B cell (primary cell): Measurements from ENCODE around the gene GLDN. TPM values are rescaled to one million over a fixed set of nuclear protein-coding genes. Genes with fewer than 3 reads are reported as not detected.

Experiments
- ATAC-seq: fragments of 200-7000 bp; cut with Tn5 transposase; one replicate; pipeline ENCODE4 v1.10.0; 2021; ENCODE audit warnings: low read depth, mild to moderate bottlenecking, moderate number of reproducible peaks, moderate library complexity
- CTCF ChIA-PET: fragments of 350-600 bp; sonication (Branson Sonifier 250); formaldehyde crosslinking; loops from one replicate; lab custom pipeline; 2021; ENCODE audit warnings: antibody characterized with exemption, inconsistent platforms; lab: Charles Lee
- POLR2A ChIA-PET: fragments of 350-600 bp; sonication (Branson Sonifier 250); formaldehyde crosslinking; loops from one replicate; lab custom pipeline; 2021; ENCODE audit warnings: antibody characterized with exemption; lab: Charles Lee
- DNase-seq: peaks from one replicate; pipeline ENCODE4 v3.0.0; 2013
- H2AFZ ChIP-seq: 2 replicates; pipeline ENCODE4 v1.6.1; 2012; ENCODE audit warnings: mild to moderate bottlenecking, low read depth, low read length; ENCODE audit not compliant: insufficient read depth, poor library complexity, severe bottlenecking
- H3K27ac ChIP-seq, 2 donors: 1 replicate in 1 of 2; 2 replicates in 1 of 2; pipeline ENCODE4 v1.5.1; 2012 to 2013; ENCODE audit warnings: low read length in 2 of 2, mild to moderate bottlenecking in 2 of 2, moderate library complexity in 1 of 2
- H3K27me3 ChIP-seq, 4 experiments: fragments of 200-600 bp in 1 of 4; sonication (generic) in 1 of 4; replicated peaks in 1 of 4; 1 replicate in 2 of 4; 2 replicates in 2 of 4; pipeline versions ENCODE4 v1.6.1 to v1.7.0; 2013 to 2016; ENCODE audit warnings: low read length in 3 of 4, mild to moderate bottlenecking in 2 of 4, mixed read lengths in 1 of 4, moderate library complexity in 1 of 4; ENCODE audit not compliant: insufficient read depth in 4 of 4, control insufficient read depth in 3 of 4; ENCODE audit errors: control extremely low read depth in 1 of 4
- H3K36me3 ChIP-seq, 2 experiments: replicated peaks in 1 of 2; 1 replicate in 1 of 2; 2 replicates in 1 of 2; pipeline versions ENCODE4 v1.6.1 to v1.7.1; 2013; ENCODE audit warnings: low read length in 1 of 2; ENCODE audit not compliant: insufficient read depth in 2 of 2, control insufficient read depth in 1 of 2; ENCODE audit errors: control extremely low read depth in 1 of 2, extremely low read depth in 1 of 2
- H3K4me1 ChIP-seq, 2 donors: fragments of 200-600 bp in 1 of 2; sonication (generic) in 1 of 2; 1 replicate in 1 of 2; 2 replicates in 1 of 2; pipeline versions ENCODE4 v1.5.1 to v1.6.1; 2013 to 2017; ENCODE audit warnings: low read length in 2 of 2; ENCODE audit not compliant: control insufficient read depth in 2 of 2, insufficient read depth in 2 of 2
- H3K4me2 ChIP-seq: replicated peaks from 2 replicates; pipeline ENCODE3; 2012; ENCODE audit warnings: mild to moderate bottlenecking, low read depth, low read length; ENCODE audit not compliant: poor library complexity, severe bottlenecking
- H3K4me3 ChIP-seq, 5 experiments: fragments of 200-600 bp in 1 of 5; sonication (generic) in 1 of 5; 1 replicate in 3 of 5; 2 replicates in 2 of 5; pipeline versions ENCODE4 v1.5.1 to v1.7.0; 2011 to 2016; ENCODE audit warnings: low read length in 4 of 5, mild to moderate bottlenecking in 4 of 5, low read depth in 2 of 5, control low read depth in 1 of 5, moderate library complexity in 1 of 5; ENCODE audit not compliant: insufficient read depth in 1 of 5; ENCODE audit errors: control extremely low read depth in 1 of 5, extremely low read depth in 1 of 5
- H3K79me2 ChIP-seq: fragments of 200-600 bp; sonication (generic); one replicate; pipeline ENCODE4 v1.6.0; 2016; ENCODE audit warnings: low read length; ENCODE audit not compliant: control insufficient read depth, insufficient read depth
- H3K9ac ChIP-seq: fragments of 200-600 bp; sonication (generic); 2 replicates; pipeline ENCODE4 v1.6.1; 2017; ENCODE audit warnings: mild to moderate bottlenecking, low read length, moderate library complexity
- H3K9me3 ChIP-seq, 3 donors: one replicate each; pipeline versions ENCODE4 v1.6.1 to v1.7.1; 2013; ENCODE audit warnings: low read length in 2 of 3; ENCODE audit not compliant: control insufficient read depth in 2 of 3, insufficient read depth in 1 of 3; ENCODE audit errors: control extremely low read depth in 1 of 3
- H4K20me1 ChIP-seq: 2 replicates; pipeline ENCODE4 v1.6.0; 2012; ENCODE audit warnings: mild to moderate bottlenecking, low read length; ENCODE audit not compliant: insufficient read depth, control insufficient read depth, poor library complexity, severe bottlenecking
- H3K27ac Mint-ChIP-seq: one replicate; pipeline ENCODE4 v1.8.0; 2021; ENCODE audit warnings: mixed read lengths
- H3K27me3 Mint-ChIP-seq: one replicate; pipeline ENCODE4 v1.8.0; 2021; ENCODE audit warnings: mixed read lengths
- H3K4me1 Mint-ChIP-seq: one replicate; pipeline ENCODE4 v1.8.0; 2021; ENCODE audit warnings: mixed read lengths
- H3K4me3 Mint-ChIP-seq: one replicate; pipeline ENCODE4 v1.8.0; 2021; ENCODE audit warnings: mixed read lengths
- H3K9me3 Mint-ChIP-seq: one replicate; pipeline ENCODE4 v1.8.0; 2022; ENCODE audit warnings: mixed read lengths; ENCODE audit not compliant: insufficient read depth
- EZH2 ChIP-seq: IDR thresholded peaks from 2 replicates; pipeline ENCODE4 v1.6.1; 2012; ENCODE audit warnings: borderline replicate concordance, low read depth, mild to moderate bottlenecking, moderate library complexity, low read length; ENCODE audit not compliant: insufficient read depth, poor library complexity, severe bottlenecking
- WGBS: methylation state at CpG from one replicate; pipeline ENCODE4 v1.1.5; 2013; ENCODE audit warnings: missing lambda C conversion rate; ENCODE audit not compliant: insufficient coverage; 5-methylcytosine and 5-hydroxymethylcytosine counted together
- intact Hi-C: fragments of 100-400 bp; cut with micrococcal nuclease; formaldehyde crosslinking; loops from one replicate; pipeline ENCODE4 v1.10.0; 2022
- polyA plus RNA-seq: library from polyadenylated mRNA; depleted of rRNA; stranded (reverse); fragments of >200 nt; gene quantifications from 2 replicates; pipeline ENCODE4 v1.2.3, GENCODE V29; 2012
- total RNA-seq, 2 donors: library from RNA; stranded (reverse); fragments of 120-200 nt in 1 of 2; gene quantifications; 1 replicate in 1 of 2; 2 replicates in 1 of 2; pipeline versions ENCODE4 v1.2.3 to v1.2.4, GENCODE V29; 2013 to 2022
- TF ChIP-seq, protein P1 (sequence below): fragments of 200-600 bp; IDR thresholded peaks from one replicate; pipeline ENCODE4 v1.8.0; 2022; ENCODE audit warnings: antibody characterized with exemption, mild to moderate bottlenecking

GLDN gene
- total and polyA plus RNA-seq, 2 donors (not counting 1 experiment from before 2014, with no cell fraction given): not detected

- H3K4me1 Mint-ChIP-seq: no peaks in the 10 kb centered on the region
- ChIA-PET CTCF (no interaction called here), POLR2A (no interaction called here)
- no peak overlapping the region for H3K4me3 Mint-ChIP-seq
- no peaks in the 10 kb centered on the region for H4K20me1 ChIP-seq
- 100% methylated on average over 1 of the region's 1 CpG for WGBS
- no peak overlapping the region for H2AFZ ChIP-seq
- H3K79me2 ChIP-seq: no peaks in the 10 kb centered on the region
- no peaks in the 10 kb centered on the region for H3K27me3 ChIP-seq
- no peaks in the 10 kb centered on the region for H3K4me1 ChIP-seq
- no peak overlapping the region for H3K4me2 ChIP-seq
- no peak overlapping the region for H3K27ac Mint-ChIP-seq
- ATAC-seq: no peak
- TF ChIP-seq, protein P1, sequence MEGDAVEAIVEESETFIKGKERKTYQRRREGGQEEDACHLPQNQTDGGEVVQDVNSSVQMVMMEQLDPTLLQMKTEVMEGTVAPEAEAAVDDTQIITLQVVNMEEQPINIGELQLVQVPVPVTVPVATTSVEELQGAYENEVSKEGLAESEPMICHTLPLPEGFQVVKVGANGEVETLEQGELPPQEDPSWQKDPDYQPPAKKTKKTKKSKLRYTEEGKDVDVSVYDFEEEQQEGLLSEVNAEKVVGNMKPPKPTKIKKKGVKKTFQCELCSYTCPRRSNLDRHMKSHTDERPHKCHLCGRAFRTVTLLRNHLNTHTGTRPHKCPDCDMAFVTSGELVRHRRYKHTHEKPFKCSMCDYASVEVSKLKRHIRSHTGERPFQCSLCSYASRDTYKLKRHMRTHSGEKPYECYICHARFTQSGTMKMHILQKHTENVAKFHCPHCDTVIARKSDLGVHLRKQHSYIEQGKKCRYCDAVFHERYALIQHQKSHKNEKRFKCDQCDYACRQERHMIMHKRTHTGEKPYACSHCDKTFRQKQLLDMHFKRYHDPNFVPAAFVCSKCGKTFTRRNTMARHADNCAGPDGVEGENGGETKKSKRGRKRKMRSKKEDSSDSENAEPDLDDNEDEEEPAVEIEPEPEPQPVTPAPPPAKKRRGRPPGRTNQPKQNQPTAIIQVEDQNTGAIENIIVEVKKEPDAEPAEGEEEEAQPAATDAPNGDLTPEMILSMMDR: no peak
- no peak for TF ChIP-seq EZH2
- no peak overlapping the region for H3K4me3 ChIP-seq
- peaks cover 8% of the 10 kb centered on the region for H3K27me3 Mint-ChIP-seq
- H3K9me3 ChIP-seq: no peaks in the 10 kb centered on the region
- DNase-seq: no peak
- no peaks in the 10 kb centered on the region for H3K9me3 Mint-ChIP-seq
- intact Hi-C loops: no loop called here
- no peaks in the 10 kb centered on the region for H3K36me3 ChIP-seq
- H3K9ac ChIP-seq: no peak overlapping the region
- H3K27ac ChIP-seq: no peak overlapping the region
Measured at GRCh38 chr15:51424780-51425179, 83.3 kb downstream of the GLDN start.

DNA sequence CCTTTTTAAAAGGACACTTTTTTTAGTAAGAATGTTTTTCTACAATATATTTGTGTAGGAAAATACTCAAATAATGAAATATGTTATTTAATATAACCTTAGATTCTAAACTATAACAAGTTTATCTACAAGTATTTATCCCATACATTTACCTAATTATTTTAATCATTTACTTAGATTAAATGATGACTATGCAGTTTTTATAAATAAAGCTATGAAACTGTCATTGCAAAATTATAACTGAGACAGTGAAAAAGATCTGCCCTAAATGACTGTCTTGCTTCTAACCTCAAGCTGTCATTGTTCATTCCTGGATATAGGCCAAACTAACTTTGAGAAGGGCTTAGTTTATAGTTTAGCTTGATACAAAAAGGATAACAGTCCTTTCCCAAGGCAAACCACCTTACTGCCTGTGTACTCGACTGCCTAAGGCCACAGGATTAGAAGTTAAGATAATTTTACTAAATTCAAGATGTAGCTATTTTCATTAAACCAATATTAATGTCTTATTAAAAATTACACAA is 84.1 kb downstream of the GLDN start:
- CTCF ChIA-PET: no interaction called here
- no peak overlapping the region for H3K27ac Mint-ChIP-seq
- intact Hi-C loops: no loop called here

More for the DNA sequence above, 84.1 kb downstream of the GLDN start:
- Histone ChIP-seq H3K4me3 (no peak overlapping the region), H4K20me1 (no peaks in the 10 kb centered on the region), H2AFZ (no peak overlapping the region), H3K36me3 (no peaks in the 10 kb centered on the region), H3K9me3 (peaks cover 0 to 4% (median 0%) of the 10 kb centered on the region in 3 donors), H3K79me2 (no peaks in the 10 kb centered on the region), H3K4me2 (no peak overlapping the region), H3K4me1 (no peaks in the 10 kb centered on the region), H3K9ac (no peak overlapping the region), H3K27me3 (no peaks in the 10 kb centered on the region), H3K27ac (no peak overlapping the region)
- no peak for TF ChIP-seq EZH2
- TF ChIP-seq, protein P1: no peak
- Mint-ChIP-seq H3K27me3 (peaks cover 8% of the 10 kb centered on the region), H3K4me3 (no peak overlapping the region), H3K4me1 (no peaks in the 10 kb centered on the region), H3K9me3 (no peaks in the 10 kb centered on the region)
- POLR2A ChIA-PET: no interaction called here
- WGBS: no CpG with 5 or more reads among the region's 1 CpG
- DNase-seq (no peak), ATAC-seq (no peak)
